HG03097 (cell line): Measurements from ENCODE around the gene PPFIA1.

Experiments
- ATAC-seq: cut with Tn5 transposase; IDR thresholded peaks from one replicate; pipeline ENCODE4 v1.9.1; 2021; ENCODE audit not compliant: unreplicated experiment, low FRiP score

PPFIA1 gene

DNA sequence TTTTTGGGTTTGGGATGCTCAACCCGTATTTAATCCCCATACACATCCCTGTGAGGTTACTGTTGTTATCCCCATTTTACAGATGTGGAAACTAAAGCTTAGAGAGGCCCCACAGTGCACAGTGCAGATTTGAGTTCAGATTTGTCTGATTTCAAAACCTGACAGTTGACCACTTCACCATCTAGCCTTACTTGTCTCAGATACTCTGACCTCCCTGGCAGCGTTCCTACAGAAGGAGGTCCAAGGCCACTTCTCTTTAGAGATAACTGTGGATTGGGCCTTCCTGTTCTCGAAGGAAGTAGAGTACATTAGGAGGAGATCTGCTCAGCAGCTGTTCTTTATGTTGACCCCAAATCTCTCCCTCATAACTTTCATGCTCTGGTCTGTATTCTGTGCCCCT, 81.2 kb downstream of the PPFIA1 start:
- no peak for ATAC-seq

DNA sequence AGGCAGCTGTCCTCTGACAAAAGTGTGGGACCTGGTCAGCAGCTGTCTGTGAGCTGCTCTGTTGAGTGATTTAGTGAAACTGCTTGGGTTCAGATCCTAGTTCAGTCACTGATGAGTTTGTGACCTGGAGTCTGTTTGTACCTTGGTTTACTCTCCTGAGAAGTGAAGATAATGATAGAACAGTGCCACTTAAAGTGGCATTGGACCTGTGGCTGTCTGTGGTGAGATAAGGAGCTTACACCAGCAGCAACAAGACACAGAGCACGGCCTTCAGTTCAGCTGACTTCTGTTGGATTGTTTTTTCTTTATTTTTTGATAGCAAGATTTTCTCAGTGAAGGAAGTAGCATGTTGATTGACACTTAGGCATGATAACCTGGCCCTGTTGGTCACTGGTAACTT, 81.6 kb downstream of the PPFIA1 start:
- no peak for ATAC-seq

GRCh38 chr11:70352601-70353000, 82.1 kb downstream of the PPFIA1 start:
- ATAC-seq: no peak

- ATAC-seq: no peak
Measured at GRCh38 chr11:70353329-70353728, 82.8 kb downstream of the PPFIA1 start.

GRCh38 chr11:70353900-70354568, 83.5 kb downstream of the PPFIA1 start:
- no peak for ATAC-seq

DNA sequence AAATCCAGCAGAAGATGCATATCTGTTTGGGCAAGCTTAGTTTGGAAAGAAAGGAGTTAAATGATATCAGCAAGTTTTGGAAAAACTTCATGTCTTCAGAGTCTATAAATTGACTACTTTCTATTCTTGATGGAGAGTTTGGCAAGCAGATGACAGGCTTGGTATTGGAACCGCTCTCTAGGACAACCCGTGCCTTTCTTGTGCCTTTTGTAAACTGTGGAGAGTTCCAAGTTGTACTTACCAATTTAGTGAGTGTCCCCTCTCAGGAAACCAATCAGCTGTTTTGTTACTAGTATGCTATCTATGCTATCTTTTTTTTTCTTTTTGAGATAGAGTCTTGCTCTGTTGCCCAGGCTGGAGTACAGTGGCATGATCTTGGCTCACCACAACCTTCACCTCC, 84.1 kb downstream of the PPFIA1 start:
- no peak for ATAC-seq

- ATAC-seq: no peak
Measured at GRCh38 chr11:70358753-70359152, 88.3 kb downstream of the PPFIA1 start.

GRCh38 chr11:70359451-70360205, 89.1 kb downstream of the PPFIA1 start:
- no peak for ATAC-seq

GRCh38 chr11:70360211-70360610, 89.7 kb downstream of the PPFIA1 start:
- ATAC-seq: no peak

DNA sequence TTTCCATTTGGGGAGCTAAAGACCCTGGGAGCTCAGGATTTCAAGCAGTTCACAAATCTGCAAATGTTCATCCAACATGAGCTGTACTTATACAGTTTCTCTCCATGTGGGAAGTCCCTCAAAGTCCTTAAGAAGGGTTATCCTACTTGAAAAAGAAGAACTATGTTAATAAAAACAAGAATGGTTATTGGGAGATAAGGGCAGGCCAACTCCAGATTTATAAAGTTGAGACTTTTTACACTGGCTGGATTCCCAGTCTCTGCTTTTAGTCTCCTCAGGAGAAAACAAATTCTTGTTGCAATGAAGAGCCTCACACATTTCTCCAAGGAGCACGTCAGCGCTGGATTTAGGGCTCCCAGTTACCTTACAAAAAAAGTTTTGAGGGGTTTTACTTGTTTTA, 93.7 kb downstream of the PPFIA1 start:
- ATAC-seq: no peak

DNA sequence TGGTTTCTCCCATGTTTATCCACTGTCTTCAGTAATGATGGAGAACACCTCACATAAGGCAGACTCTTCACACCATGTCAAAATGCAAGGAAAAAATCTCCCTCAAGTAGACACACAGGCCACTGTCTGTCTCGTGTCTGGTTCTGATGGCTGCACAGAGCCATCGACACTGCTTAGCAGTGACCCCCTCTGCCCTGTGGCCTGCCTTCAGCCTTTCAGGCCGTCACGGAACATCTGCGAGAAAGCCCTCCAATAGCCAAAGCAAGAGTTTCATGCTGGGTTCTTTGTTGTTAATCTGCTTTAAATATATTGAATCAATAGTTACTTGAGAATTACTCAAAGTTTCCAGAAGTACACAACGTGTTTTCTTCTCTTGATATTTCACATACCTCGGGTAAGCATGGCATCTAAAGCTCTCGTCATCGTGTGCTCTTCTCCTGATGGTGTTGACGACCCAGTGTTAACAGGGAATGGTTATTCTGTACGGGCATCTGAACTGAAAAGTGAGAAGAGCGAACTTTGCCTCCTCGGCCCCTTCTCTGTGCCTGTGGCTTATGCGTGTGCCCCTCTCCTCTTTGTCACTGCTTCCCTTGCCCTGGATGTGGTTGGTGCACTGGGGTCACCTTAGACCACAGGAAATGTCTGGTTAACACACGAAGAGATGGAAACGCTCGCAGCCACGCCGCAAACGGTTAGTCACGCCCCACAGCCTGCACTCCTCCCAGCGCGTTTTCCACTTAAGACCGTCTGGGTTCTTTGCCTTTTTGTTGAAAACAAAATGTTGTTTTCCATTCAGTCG, 94.5 kb downstream of the PPFIA1 start:
- ATAC-seq: no peak

DNA sequence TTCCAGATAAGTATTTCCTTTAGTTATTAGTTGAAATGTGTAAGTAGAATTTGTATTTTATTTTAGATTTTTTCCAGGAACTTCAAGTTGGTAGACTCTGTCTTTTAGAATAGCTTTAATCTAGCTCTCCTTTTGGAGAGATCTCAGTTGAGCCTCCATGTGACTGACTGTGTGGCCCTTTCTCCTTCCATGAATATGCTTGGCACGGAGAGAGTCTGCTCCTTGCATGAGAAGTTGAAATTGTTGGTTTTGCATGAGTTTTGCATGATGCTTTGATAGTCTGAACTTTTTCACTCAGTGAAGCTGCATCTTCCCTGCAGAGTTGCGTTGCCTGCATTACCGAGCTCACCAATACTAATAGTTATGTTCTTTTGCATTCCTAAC, 95.0 kb downstream of the PPFIA1 start:
- ATAC-seq: no peak

DNA sequence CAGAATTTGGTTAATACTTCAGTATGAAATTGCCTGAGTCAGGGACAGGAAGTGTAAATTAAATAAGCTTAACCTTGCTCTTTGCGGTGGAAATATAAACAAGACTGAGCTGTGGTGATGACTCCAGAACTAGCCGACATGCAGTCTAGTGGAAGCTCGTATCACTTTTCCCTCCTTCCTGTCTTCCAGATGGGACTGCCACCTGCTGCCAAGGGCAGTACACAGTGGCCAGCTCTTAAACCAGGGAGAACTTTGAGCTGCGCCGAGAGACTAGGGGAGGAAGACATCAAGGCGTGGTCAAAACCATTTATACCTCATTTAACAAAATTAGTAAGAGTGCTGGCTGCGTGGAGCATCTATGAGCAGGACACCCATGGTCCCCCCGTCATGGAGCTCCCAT, 96.6 kb downstream of the PPFIA1 start:
- ATAC-seq: no peak

DNA sequence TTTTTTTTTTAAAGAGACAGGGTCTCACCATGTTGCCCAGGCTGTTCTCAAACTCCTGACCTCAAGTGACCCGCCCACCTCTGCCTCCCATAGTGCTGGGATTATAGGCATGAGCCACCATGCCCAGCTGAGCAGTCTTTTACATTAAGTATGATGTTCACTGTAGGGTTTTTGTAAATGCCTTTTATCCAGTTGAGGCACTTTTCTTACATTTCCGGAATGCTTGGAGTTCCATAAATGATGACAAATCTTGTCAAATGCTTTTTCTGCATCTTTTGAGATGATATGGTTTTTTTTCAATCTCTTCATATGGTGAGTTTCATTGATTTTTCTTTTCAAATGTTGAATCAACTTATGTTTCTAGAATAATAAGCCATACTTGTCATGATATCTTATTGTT, 98.5 kb downstream of the PPFIA1 start:
- no peak for ATAC-seq

- ATAC-seq: no peak
Measured at GRCh38 chr11:70371241-70371640, 100.8 kb downstream of the PPFIA1 start.

- ATAC-seq: no peak
Measured at GRCh38 chr11:70372076-70372475, 101.6 kb downstream of the PPFIA1 start.

- ATAC-seq: no peak
Measured at GRCh38 chr11:70376621-70377020, 106.1 kb downstream of the PPFIA1 start.

DNA sequence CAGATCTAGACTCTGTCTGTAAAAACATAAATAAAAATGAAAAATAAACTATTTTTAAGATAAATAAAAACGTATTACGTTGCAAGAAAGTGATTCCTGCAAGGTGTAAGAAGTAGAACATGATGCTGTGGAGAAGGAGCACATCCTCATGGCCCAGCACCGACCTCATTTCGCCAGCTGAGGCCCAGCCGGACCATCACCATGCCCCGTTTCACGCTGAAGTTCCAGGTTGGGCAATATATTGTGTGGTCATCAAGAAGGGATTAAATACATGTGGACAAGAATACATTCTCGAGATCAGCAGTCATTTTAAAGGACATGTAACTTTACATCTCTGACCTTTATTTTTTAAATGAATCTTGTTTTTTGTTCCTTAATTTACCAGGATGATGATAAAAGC, 107.2 kb downstream of the PPFIA1 start:
- ATAC-seq: no peak

DNA sequence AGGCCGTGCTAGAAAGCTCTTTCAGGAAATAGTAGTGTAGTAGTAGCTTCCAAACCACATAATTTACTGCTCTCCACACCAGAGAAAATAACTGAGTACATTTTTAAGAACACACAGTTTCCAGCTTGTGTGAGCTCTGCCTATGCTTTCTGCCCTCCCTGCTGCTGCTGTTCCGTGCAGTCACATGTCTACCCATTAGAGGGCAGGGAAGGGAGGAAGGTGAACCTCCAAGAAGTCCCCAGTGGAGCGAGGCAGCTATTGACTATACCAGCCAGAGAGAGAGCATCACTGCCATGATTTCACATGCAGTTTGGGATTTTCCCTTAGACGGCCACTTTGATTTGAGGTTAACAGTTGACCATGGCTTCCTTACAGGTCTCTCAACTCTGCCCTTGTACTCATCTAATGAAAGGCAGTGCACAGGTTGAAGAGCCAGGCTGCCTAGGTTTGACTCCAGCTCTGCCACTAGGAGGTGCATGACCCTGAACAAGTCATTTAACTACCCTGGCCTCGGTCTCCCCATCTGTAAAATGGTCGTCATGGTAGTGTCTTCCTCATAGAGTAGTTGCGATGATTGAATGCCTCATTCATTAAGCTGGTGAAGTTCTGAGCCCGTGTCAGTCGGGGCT, 108.1 kb downstream of the PPFIA1 start:
- ATAC-seq: no peak

DNA sequence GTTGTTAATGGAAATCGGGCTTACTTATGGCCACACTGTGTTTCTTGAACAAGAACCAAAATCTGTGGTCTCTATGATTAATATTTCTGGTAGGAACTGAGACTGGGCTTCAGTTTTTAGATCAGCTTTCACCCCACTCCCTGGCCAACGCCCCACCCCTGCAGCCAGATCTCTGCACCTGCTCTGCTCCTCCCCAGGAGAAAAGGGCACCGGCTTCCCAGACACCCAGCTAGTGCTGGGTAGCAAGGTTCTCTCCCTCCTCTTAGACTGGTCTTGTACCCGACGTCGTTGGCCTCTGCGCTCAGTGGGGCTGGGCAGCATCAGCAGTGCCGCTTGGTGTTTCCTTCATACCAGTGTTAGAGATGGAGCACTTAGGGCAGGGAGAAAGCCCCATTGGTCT, 110.9 kb downstream of the PPFIA1 start:
- ATAC-seq: no peak
